SK-N-MC (cell line): ENCODE measurements around the gene LYRM4.

ENCODE experiments used
- EZH2 ChIP-seq: fragments of 200-600 bp; sonication (generic); IDR thresholded peaks from one replicate; pipeline ENCODE4 v1.6.1; 2017; ENCODE audit warnings: antibody characterized with exemption
- POLR2AphosphoS5 ChIP-seq: IDR thresholded peaks from 2 replicates; pipeline ENCODE4 v1.6.1; 2012; ENCODE audit warnings: mild to moderate bottlenecking, low read depth, low read length, borderline replicate concordance

GRCh38 chr6:5155906-5156305 is 104.8 kb downstream of the LYRM4 start:
- TF ChIP-seq POLR2AphosphoS5, result no peak
- no peak for TF ChIP-seq EZH2
